Gastrocnemius medialis (tissue), 4 donors: ENCODE measurements around the gene KDM4B. TPM values are rescaled to one million over a fixed set of nuclear protein-coding genes. Genes with fewer than 3 reads are reported as not detected.

ENCODE experiments used
- ATAC-seq, 2 donors: fragments of 150-250 bp; one replicate each; pipeline ENCODE4 v1.9.1; 2016
- DNase-seq, 2 donors: peaks; one replicate each; pipeline ENCODE4 v3.0.0-alpha.2; 2019
- H3K27ac ChIP-seq, 4 donors: fragments of 200-600 bp; sonication (generic); 1 replicate in 1 of 4; 2 replicates in 3 of 4; pipeline ENCODE4 v1.5.1; 2016 to 2018; ENCODE audit warnings: mild to moderate bottlenecking in 2 of 4, moderate library complexity in 1 of 4
- H3K27me3 ChIP-seq, 3 donors: fragments of 200-600 bp; sonication (generic) in 2 of 3; 1 replicate in 1 of 3; 2 replicates in 2 of 3; pipeline versions ENCODE4 v1.5.1 to v1.6.0; 2016 to 2019; ENCODE audit warnings: mild to moderate bottlenecking in 1 of 3, moderate library complexity in 1 of 3
- H3K36me3 ChIP-seq, 2 donors: fragments of 200-600 bp; sonication (generic) in 1 of 2; one replicate each; pipeline ENCODE4 v1.5.1; 2017 to 2018
- H3K4me1 ChIP-seq, 2 donors: fragments of 200-600 bp; sonication (generic) in 1 of 2; one replicate each; pipeline ENCODE4 v1.5.1; 2016 to 2017; ENCODE audit warnings: mild to moderate bottlenecking in 2 of 2
- H3K4me3 ChIP-seq, 4 donors: fragments of 200-600 bp; sonication (generic) in 3 of 4; 1 replicate in 1 of 4; 2 replicates in 3 of 4; pipeline ENCODE4 v1.5.1; 2016 to 2019; ENCODE audit warnings: mild to moderate bottlenecking in 2 of 4
- H3K9me3 ChIP-seq, 3 donors: fragments of 200-600 bp; sonication (generic) in 2 of 3; 1 replicate in 1 of 3; 2 replicates in 2 of 3; pipeline ENCODE4 v1.5.1; 2016 to 2019
- POLR2A ChIP-seq, 2 donors: fragments of 450-650 bp; IDR thresholded peaks; one replicate each; pipeline ENCODE4 v1.6.1; 2017; ENCODE audit warnings: antibody characterized with exemption in 2 of 2, mild to moderate bottlenecking in 2 of 2, moderate library complexity in 2 of 2
- in situ Hi-C, 4 donors: fragments of 200-750 bp; cut with MboI; loops; one replicate each; pipeline versions ENCODE4 v1.15.0 to v1.8.0; 2017; ENCODE audit warnings: low sequenced_read_pairs in 4 of 4
- intact Hi-C: fragments of 100-400 bp; cut with DNase I; formaldehyde crosslinking; loops from one replicate; pipeline ENCODE4 v1.15.1; 2023; ENCODE audit warnings: low total_unique reads
- total RNA-seq, 4 donors: library from RNA; depleted of rRNA; stranded (reverse); fragments of >200 nt; gene quantifications; one replicate each; pipeline versions ENCODE4 v1.1.0 to v1.2.3, GENCODE V29; 2016
- TF ChIP-seq, protein P1 (sequence below), 5 experiments: fragments of 450-650 bp in 3 of 5; fragments of 200-600 bp in 2 of 5; sonication (generic) in 2 of 5; IDR thresholded peaks in 4 of 5; conservative IDR thresholded peaks in 1 of 5; 1 replicate in 4 of 5; 2 replicates in 1 of 5; pipeline ENCODE4 v1.5.1; 2016 to 2019; ENCODE audit warnings: antibody characterized with exemption in 5 of 5, mild to moderate bottlenecking in 3 of 5, moderate library complexity in 3 of 5

KDM4B gene
- total RNA-seq, 4 donors from 2014 or later: 40.9 to 61.4 (median 46.4) TPM

DNA sequence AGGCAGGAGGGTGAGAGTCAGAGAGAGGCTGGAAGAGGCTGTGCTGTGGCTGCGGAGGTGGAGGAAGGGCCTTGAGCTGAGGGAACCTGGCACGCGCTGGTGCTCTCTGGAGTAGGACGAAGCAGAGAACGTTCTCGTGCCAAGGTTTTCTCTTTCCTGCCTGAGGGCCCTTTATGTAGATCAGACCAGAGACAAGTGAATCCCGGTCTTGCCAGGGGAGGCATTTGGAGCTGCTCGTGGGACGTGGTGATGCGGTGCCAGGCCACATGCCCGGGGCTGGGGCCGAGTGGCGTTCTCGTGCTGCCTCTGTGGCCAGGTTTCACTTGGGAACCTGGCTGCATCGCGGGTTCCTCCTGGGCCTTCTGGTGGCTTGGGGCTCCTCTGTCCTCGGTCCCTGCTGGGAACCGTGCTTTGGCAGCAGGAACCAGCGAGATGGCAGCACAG, 54.2 kb downstream of the KDM4B start:
- Histone ChIP-seq H3K36me3 (peaks cover 0 to 3% of the 10 kb centered on the region in 2 donors), H3K4me1 (peaks cover 30 to 45% of the 10 kb centered on the region in 2 donors), H3K27me3 (no peaks in the 10 kb centered on the region), H3K9me3 (no peaks in the 10 kb centered on the region), H3K27ac (peak overlapping the region; percentile 70 to 85 (median 77)), H3K4me3 (peak overlapping the region in 1 of 4 donors; percentile 11)
- peak; percentile 41 to 74 for DNase-seq
- in situ Hi-C loops: no loop called here
- intact Hi-C loops: loop anchor here (2.0 kb wide), 1 partner anchor 36 kb away; no protein-coding TSS in a partner anchor
- TF ChIP-seq POLR2A (IDR thresholded peaks at IDR 0.05): no peak
- peak; percentile 69 to 75 for ATAC-seq

DNA sequence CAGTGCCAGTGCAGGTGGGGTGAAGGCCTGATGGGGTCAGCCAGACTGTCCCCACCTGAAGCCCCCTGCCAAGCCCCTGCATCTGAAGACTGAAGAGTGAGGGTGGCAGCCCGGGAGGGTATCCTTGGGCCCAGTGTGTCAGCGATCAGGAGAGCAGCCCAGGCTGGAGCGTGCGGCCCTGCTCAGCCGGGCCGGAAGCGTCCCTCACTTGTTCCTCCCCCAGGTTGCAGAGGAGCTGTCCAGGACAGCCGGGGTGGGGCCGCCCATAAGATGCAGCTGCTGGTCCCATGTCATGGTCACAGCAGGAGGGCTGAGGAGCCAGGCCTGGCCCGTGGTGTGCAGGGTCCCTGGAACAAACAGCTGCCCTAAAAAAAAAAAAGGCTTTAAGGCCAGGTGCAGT, 55.4 kb downstream of the KDM4B start:
- no peak overlapping the region for H3K4me3 ChIP-seq
- in situ Hi-C loops (no loop called here), intact Hi-C loops (no loop called here)
- DNase-seq (peak; percentile 70 to 86), ATAC-seq (peak; percentile 72 to 81)
- H3K27me3 ChIP-seq: no peaks in the 10 kb centered on the region
- peaks cover 0 to 3% of the 10 kb centered on the region in 2 donors for H3K36me3 ChIP-seq
- H3K4me1 ChIP-seq: peaks cover 30 to 50% of the 10 kb centered on the region in 2 donors
- peak overlapping the region; percentile 70 to 85 (median 77) for H3K27ac ChIP-seq
- H3K9me3 ChIP-seq: no peaks in the 10 kb centered on the region
- peak; percentile 19 to 36 for TF ChIP-seq POLR2A (IDR thresholded peaks at IDR 0.05)
- TF ChIP-seq, protein P1, sequence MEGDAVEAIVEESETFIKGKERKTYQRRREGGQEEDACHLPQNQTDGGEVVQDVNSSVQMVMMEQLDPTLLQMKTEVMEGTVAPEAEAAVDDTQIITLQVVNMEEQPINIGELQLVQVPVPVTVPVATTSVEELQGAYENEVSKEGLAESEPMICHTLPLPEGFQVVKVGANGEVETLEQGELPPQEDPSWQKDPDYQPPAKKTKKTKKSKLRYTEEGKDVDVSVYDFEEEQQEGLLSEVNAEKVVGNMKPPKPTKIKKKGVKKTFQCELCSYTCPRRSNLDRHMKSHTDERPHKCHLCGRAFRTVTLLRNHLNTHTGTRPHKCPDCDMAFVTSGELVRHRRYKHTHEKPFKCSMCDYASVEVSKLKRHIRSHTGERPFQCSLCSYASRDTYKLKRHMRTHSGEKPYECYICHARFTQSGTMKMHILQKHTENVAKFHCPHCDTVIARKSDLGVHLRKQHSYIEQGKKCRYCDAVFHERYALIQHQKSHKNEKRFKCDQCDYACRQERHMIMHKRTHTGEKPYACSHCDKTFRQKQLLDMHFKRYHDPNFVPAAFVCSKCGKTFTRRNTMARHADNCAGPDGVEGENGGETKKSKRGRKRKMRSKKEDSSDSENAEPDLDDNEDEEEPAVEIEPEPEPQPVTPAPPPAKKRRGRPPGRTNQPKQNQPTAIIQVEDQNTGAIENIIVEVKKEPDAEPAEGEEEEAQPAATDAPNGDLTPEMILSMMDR (IDR thresholded peaks at IDR 0.05 in 4 of 5, conservative IDR thresholded peaks at IDR 0.05 in 1 of 5): no peak

- intact Hi-C loops (no loop called here), in situ Hi-C loops (no loop called here)
- peaks cover 30 to 57% of the 10 kb centered on the region in 2 donors for H3K4me1 ChIP-seq
- no peaks in the 10 kb centered on the region for H3K27me3 ChIP-seq
- no peak overlapping the region for H3K4me3 ChIP-seq
- no peaks in the 10 kb centered on the region for H3K9me3 ChIP-seq
- peaks cover 0 to 3% of the 10 kb centered on the region in 2 donors for H3K36me3 ChIP-seq
- H3K27ac ChIP-seq: peak overlapping the region; percentile 70 to 85 (median 77)
- ATAC-seq: no peak
- no peak for DNase-seq
- TF ChIP-seq, protein P1 (IDR thresholded peaks at IDR 0.05 in 4 of 5, conservative IDR thresholded peaks at IDR 0.05 in 1 of 5): no peak
- TF ChIP-seq POLR2A (IDR thresholded peaks at IDR 0.05): no peak
These were observed 56.1 kb downstream of the KDM4B start for GRCh38 chr19:5025027-5025426.

GRCh38 chr19:5026706-5027273, 57.9 kb downstream of the KDM4B start:
- H3K27ac ChIP-seq: peak overlapping the region in 3 of 4 donors; percentile 14 to 70 (median 41)
- in situ Hi-C loops (no loop called here), intact Hi-C loops (no loop called here)
- H3K36me3 ChIP-seq: no peaks in the 10 kb centered on the region
- no peaks in the 10 kb centered on the region for H3K9me3 ChIP-seq
- H3K4me3 ChIP-seq: no peak overlapping the region
- ATAC-seq (no peak), DNase-seq (no peak)
- H3K27me3 ChIP-seq: no peaks in the 10 kb centered on the region
- TF ChIP-seq, protein P1 (IDR thresholded peaks at IDR 0.05 in 4 of 5, conservative IDR thresholded peaks at IDR 0.05 in 1 of 5): no peak
- TF ChIP-seq POLR2A (IDR thresholded peaks at IDR 0.05): no peak
- peaks cover 37 to 75% of the 10 kb centered on the region in 2 donors for H3K4me1 ChIP-seq

DNA sequence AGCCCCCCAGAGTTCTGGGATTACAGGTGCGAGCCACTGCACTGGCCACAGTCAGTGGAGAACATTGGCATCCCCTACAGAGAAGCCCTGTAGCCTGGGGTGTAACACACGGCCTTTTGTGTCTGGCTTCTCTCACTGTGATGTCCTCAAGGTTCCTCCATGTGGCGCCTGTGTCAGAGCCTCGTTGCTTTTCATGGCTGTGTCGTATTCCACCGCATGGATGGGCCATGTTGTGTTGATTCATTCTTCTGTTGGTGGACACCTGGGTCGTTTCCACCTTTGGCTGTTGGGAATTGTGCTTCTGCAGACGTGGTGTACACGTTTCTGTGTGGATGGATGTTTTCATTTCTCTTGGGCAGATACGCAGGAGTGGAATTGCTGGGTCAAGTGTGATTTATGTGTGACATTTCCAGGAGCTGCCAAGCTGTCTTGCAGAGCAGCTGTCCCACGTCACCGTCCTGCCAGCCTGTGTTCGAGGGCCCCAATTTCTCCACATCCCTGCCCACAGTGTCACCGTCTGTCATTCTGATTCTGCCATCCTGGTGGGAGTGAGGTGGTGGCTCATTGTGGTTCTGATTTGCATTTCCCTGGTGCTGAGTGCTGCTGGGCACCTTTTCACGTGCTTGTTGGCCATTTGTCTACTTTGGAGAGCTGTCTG, 59.4 kb downstream of the KDM4B start:
- no peak for TF ChIP-seq POLR2A (IDR thresholded peaks at IDR 0.05)
- TF ChIP-seq, protein P1 (IDR thresholded peaks at IDR 0.05 in 4 of 5, conservative IDR thresholded peaks at IDR 0.05 in 1 of 5): no peak
- no peaks in the 10 kb centered on the region for H3K27me3 ChIP-seq
- intact Hi-C loops: no loop called here
- peaks cover 0 to 5% of the 10 kb centered on the region in 2 donors for H3K36me3 ChIP-seq
- H3K4me3 ChIP-seq: no peak overlapping the region
- peak overlapping the region in 1 of 4 donors; percentile 80 for H3K27ac ChIP-seq
- ATAC-seq: no peak
- H3K9me3 ChIP-seq: no peaks in the 10 kb centered on the region
- DNase-seq: no peak
- H3K4me1 ChIP-seq: peaks cover 24 to 65% of the 10 kb centered on the region in 2 donors
- in situ Hi-C loops: no loop called here
